HG03039 (cell line): ENCODE results near the gene CNKSR3.
A peak's percentile ranks its signal among the peaks of the same experiment; 100 is the strongest.
"Not testable (repeated sequence)": the region's sequence is repeated elsewhere in the genome, so short reads cannot be mapped to it uniquely, and the experiment has no call there.

Experiments used
- ATAC-seq: cut with Tn5 transposase; IDR thresholded peaks from one replicate; pipeline ENCODE4 v1.9.1; 2021; ENCODE audit warnings: mild to moderate bottlenecking, moderate library complexity; ENCODE audit not compliant: unreplicated experiment

The CNKSR3 gene

GRCh38 chr6:154510144-154510905 is at the start of gene CNKSR3:
Gene CNKSR3, minus strand, starts transcription at chr6:154510685. Its CDS starts 571 bp downstream, at chr6:154510114.
- peak; percentile 73 for ATAC-seq

GRCh38 chr6:154558984-154559383 is 48.5 kb upstream of the CNKSR3 start:
- no peak for ATAC-seq

GRCh38 chr6:154558513-154558912 is 48.0 kb upstream of the CNKSR3 start:
- ATAC-seq = no peak

GRCh38 chr6:154555073-154555677 is 44.7 kb upstream of the CNKSR3 start:
- ATAC-seq = no peak

GRCh38 chr6:154554491-154554890 is 44.0 kb upstream of the CNKSR3 start:
- no peak for ATAC-seq

- ATAC-seq = no peak
Measured at GRCh38 chr6:154550779-154551178, 40.3 kb upstream of the CNKSR3 start.

GRCh38 chr6:154549179-154549578 is 38.7 kb upstream of the CNKSR3 start:
- no peak for ATAC-seq

GRCh38 chr6:154548130-154548830 is 37.8 kb upstream of the CNKSR3 start:
- no peak for ATAC-seq

- no peak for ATAC-seq
Measured at GRCh38 chr6:154543628-154544027, 33.1 kb upstream of the CNKSR3 start.

GRCh38 chr6:154542747-154543146 is 32.3 kb upstream of the CNKSR3 start:
- no peak for ATAC-seq

- not testable (repeated sequence) for ATAC-seq
Measured at GRCh38 chr6:154541837-154542236, 31.4 kb upstream of the CNKSR3 start.

GRCh38 chr6:154539593-154540269 is 29.2 kb upstream of the CNKSR3 start:
- no peak for ATAC-seq

GRCh38 chr6:154538640-154539191 is 28.2 kb upstream of the CNKSR3 start:
- no peak for ATAC-seq

- no peak for ATAC-seq
Measured at GRCh38 chr6:154537511-154538325, 27.2 kb upstream of the CNKSR3 start.

- ATAC-seq = no peak
Measured at GRCh38 chr6:154536999-154537398, 26.5 kb upstream of the CNKSR3 start.

- no peak for ATAC-seq
Measured at GRCh38 chr6:154536255-154536654, 25.8 kb upstream of the CNKSR3 start.

GRCh38 chr6:154535851-154536250 is 25.4 kb upstream of the CNKSR3 start:
- no peak for ATAC-seq

GRCh38 chr6:154535147-154535546 is 24.7 kb upstream of the CNKSR3 start:
- ATAC-seq = no peak

- ATAC-seq = no peak
Measured at GRCh38 chr6:154534531-154534930, 24.0 kb upstream of the CNKSR3 start.

- ATAC-seq = no peak
Measured at GRCh38 chr6:154532426-154532825, 21.9 kb upstream of the CNKSR3 start.
